ENCODE measurements around the gene THADA. TPM values are rescaled to one million over a fixed set of nuclear protein-coding genes. Genes with fewer than 3 reads are reported as not detected.

THADA gene
- total RNA-seq, 2 experiments from 2014 or later = 31.2 to 32.3 TPM

DNA sequence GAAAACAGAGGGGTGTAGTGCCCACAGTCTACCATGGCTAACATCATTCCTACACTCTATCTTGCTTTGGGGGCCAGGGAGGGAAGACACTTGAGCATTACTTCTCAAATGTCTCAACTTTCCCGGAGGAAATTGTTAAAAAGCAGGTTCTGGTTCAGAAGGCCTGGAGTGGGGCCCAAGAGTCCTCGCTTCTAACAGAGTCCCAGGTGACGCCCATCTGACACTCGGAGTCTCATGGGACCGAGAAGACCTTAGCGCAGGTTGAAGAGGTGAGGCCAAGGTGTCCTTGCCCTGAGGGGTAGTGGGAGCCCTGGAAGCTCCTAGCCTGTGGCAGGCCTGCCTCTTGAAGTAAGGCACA lies 409.5 kb downstream of the THADA start:
- Histone ChIP-seq H3K36me3 (ENCODE audit: insufficient read depth, low read length) (no peaks in the 10 kb centered on the region), H2AFZ (ENCODE audit: low read length) (no peak overlapping the region), H3K4me3 (ENCODE audit: low read depth, low read length, poor library complexity, severe bottlenecking) (no peak overlapping the region), H3K79me2 (ENCODE audit: insufficient read depth, low read depth, low read length) (no peaks in the 10 kb centered on the region), H3K4me2 (ENCODE audit: low read length) (no peak overlapping the region), H3K27ac (ENCODE audit: low read depth, low read length, poor library complexity, severe bottlenecking) (no peak overlapping the region), H3K9me3 (ENCODE audit: low read length) (no peaks in the 10 kb centered on the region), H4K20me1 (ENCODE audit: insufficient read depth, low read length) (no peaks in the 10 kb centered on the region), H3K9me2 (ENCODE audit: insufficient read depth, low read length) (no peaks in the 10 kb centered on the region), H3K4me1 (ENCODE audit: insufficient read depth, low read length, poor library complexity, severe bottlenecking) (no peaks in the 10 kb centered on the region)
- BruUV-seq (replicated peaks) = no TSS peak
- TF ChIP-seq, protein P1, sequence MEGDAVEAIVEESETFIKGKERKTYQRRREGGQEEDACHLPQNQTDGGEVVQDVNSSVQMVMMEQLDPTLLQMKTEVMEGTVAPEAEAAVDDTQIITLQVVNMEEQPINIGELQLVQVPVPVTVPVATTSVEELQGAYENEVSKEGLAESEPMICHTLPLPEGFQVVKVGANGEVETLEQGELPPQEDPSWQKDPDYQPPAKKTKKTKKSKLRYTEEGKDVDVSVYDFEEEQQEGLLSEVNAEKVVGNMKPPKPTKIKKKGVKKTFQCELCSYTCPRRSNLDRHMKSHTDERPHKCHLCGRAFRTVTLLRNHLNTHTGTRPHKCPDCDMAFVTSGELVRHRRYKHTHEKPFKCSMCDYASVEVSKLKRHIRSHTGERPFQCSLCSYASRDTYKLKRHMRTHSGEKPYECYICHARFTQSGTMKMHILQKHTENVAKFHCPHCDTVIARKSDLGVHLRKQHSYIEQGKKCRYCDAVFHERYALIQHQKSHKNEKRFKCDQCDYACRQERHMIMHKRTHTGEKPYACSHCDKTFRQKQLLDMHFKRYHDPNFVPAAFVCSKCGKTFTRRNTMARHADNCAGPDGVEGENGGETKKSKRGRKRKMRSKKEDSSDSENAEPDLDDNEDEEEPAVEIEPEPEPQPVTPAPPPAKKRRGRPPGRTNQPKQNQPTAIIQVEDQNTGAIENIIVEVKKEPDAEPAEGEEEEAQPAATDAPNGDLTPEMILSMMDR (conservative IDR thresholded peaks at IDR 0.05; ENCODE audit: low read length) = no peak
- TF ChIP-seq EZH2phosphoT487 (IDR thresholded peaks at IDR 0.05; ENCODE audit: borderline replicate concordance, low read depth, low read length) = no peak
- intact Hi-C loops (cut with micrococcal nuclease; ENCODE audit: unreplicated experiment) = no loop called here
- DNase-seq (ENCODE audit: low spot score) = no peak
- ChIA-PET POLR2A (interaction anchor here (0.5 kb wide), 1 partner anchor 27 kb away, joined by 3 read pairs; no protein-coding TSS in a partner anchor), CTCF (ENCODE audit: unreplicated experiment) (no interaction called here)

DNA sequence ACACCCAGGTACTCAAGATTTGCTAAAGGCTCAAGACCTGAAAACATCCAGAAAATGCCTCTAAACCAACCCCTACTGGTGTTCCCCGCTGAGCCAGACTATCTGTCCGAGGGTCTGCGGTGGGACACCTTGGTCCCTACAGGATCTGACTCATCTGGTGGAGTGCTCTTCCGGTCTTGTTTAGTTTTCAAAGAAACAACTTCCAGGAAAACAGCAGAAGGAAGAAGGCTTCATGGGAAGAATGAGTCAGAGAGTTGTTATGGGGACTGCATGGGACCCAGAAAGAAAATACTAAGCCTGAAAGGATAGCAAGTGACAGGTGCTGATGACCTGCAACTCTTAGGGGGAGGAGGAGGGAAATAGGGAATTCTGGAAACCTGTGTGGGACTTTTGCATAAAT lies 410.7 kb downstream of the THADA start:
- TF ChIP-seq, protein P1 (conservative IDR thresholded peaks at IDR 0.05; ENCODE audit: low read length) = no peak
- no peak for TF ChIP-seq EZH2phosphoT487 (IDR thresholded peaks at IDR 0.05; ENCODE audit: borderline replicate concordance, low read depth, low read length)

DNA sequence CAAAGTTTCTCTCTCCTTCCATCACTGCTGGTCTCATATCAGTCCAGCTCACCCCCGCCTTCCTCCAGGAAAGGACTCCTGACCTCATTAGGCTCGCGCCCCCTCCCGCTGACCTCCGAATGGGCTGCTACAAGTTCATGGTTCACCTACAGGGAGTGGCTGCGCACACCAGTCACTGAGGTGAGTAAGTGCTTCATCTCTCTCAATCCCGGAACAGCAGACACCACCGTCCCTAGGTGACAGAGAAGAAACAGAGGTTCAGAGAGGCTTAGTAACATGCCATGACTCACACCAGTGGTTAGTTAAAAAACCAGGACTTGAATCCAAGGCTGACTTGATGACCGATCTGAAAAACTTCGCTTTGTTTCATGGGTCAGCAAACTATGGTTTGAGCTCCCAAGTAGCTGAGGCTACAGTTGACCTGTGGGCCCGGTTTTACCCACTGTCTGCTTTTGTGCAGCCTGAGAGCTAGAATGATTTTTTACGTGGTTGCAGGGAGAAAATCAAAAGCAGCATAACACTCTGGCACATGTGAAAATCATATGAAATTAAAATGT lies 411.4 kb downstream of the THADA start:
- TF ChIP-seq, protein P1 (conservative IDR thresholded peaks at IDR 0.05; ENCODE audit: low read length) = no peak
- TF ChIP-seq EZH2phosphoT487 (IDR thresholded peaks at IDR 0.05; ENCODE audit: borderline replicate concordance, low read depth, low read length) = no peak
- Histone ChIP-seq H4K20me1 (ENCODE audit: insufficient read depth, low read length) (no peaks in the 10 kb centered on the region), H3K4me2 (ENCODE audit: low read length) (no peak overlapping the region), H3K27ac (ENCODE audit: low read depth, low read length, poor library complexity, severe bottlenecking) (no peak overlapping the region), H3K36me3 (ENCODE audit: insufficient read depth, low read length) (no peaks in the 10 kb centered on the region), H3K4me1 (ENCODE audit: insufficient read depth, low read length, poor library complexity, severe bottlenecking) (no peaks in the 10 kb centered on the region), H3K9me3 (ENCODE audit: low read length) (no peaks in the 10 kb centered on the region), H3K4me3 (ENCODE audit: low read depth, low read length, poor library complexity, severe bottlenecking) (no peak overlapping the region), H2AFZ (ENCODE audit: low read length) (no peak overlapping the region), H3K9me2 (ENCODE audit: insufficient read depth, low read length) (no peaks in the 10 kb centered on the region), H3K79me2 (ENCODE audit: insufficient read depth, low read depth, low read length) (no peaks in the 10 kb centered on the region)
- BruUV-seq (replicated peaks) = no TSS peak
- CTCF ChIA-PET (ENCODE audit: unreplicated experiment) = no interaction called here
- POLR2A ChIA-PET = no interaction called here
- intact Hi-C loops (cut with micrococcal nuclease; ENCODE audit: unreplicated experiment) = no loop called here
- DNase-seq (ENCODE audit: low spot score) = no peak

More for the DNA sequence above, 410.7 kb downstream of the THADA start:
- Histone ChIP-seq H3K9me2 (ENCODE audit: insufficient read depth, low read length) (no peaks in the 10 kb centered on the region), H3K4me3 (ENCODE audit: low read depth, low read length, poor library complexity, severe bottlenecking) (no peak overlapping the region), H3K79me2 (ENCODE audit: insufficient read depth, low read depth, low read length) (no peaks in the 10 kb centered on the region), H3K27ac (ENCODE audit: low read depth, low read length, poor library complexity, severe bottlenecking) (no peak overlapping the region), H3K4me2 (ENCODE audit: low read length) (no peak overlapping the region), H2AFZ (ENCODE audit: low read length) (no peak overlapping the region), H3K9me3 (ENCODE audit: low read length) (no peaks in the 10 kb centered on the region), H3K4me1 (ENCODE audit: insufficient read depth, low read length, poor library complexity, severe bottlenecking) (no peaks in the 10 kb centered on the region), H3K36me3 (ENCODE audit: insufficient read depth, low read length) (no peaks in the 10 kb centered on the region), H4K20me1 (ENCODE audit: insufficient read depth, low read length) (no peaks in the 10 kb centered on the region)
- no peak for DNase-seq (ENCODE audit: low spot score)
- ChIA-PET CTCF (ENCODE audit: unreplicated experiment) (no interaction called here), POLR2A (no interaction called here)
- BruUV-seq (replicated peaks) = no TSS peak
- intact Hi-C loops (cut with micrococcal nuclease; ENCODE audit: unreplicated experiment) = no loop called here

All from OCI-LY7 (cell line).